ENCODE data around the gene OR5C1. TPM values are rescaled to one million over a fixed set of nuclear protein-coding genes. Genes with fewer than 3 reads are reported as not detected.

Gene OR5C1
- total RNA-seq, 1 donor from 2014 or later, result not detected

- Histone ChIP-seq H2AFZ (replicated peaks) (no peak overlapping the region), H3K27me3 (no peaks in the 10 kb centered on the region), H3K36me3 (peaks cover 10% of the 10 kb centered on the region), H3K27ac (no peak overlapping the region), H3F3A (ENCODE audit: low read depth) (no peaks in the 10 kb centered on the region), H3K4me1 (no peaks in the 10 kb centered on the region), H3K9ac (no peak overlapping the region), H3K4me2 (no peak overlapping the region), H4K20me1 (ENCODE audit: low read depth) (peaks cover 43% of the 10 kb centered on the region), H3K79me2 (ENCODE audit: low read depth) (peaks cover 22% of the 10 kb centered on the region), H3K9me3 (ENCODE audit: low read depth) (no peaks in the 10 kb centered on the region), H3K4me3 (no peak overlapping the region)
- H3K4me3 Mint-ChIP-seq, result no peak overlapping the region
- H3K27ac Mint-ChIP-seq, result no peak overlapping the region
- no peaks in the 10 kb centered on the region for H3K27me3 Mint-ChIP-seq (ENCODE audit: insufficient read depth, low read depth)
- TF ChIP-seq CTCF (IDR thresholded peaks at IDR 0.05) (no peak), EZH2 (IDR thresholded peaks at IDR 0.05) (no peak), EZH2phosphoT487 (IDR thresholded peaks at IDR 0.05) (no peak)
- no peaks in the 10 kb centered on the region for H3K9me3 Mint-ChIP-seq
- no peak for DNase-seq (ENCODE audit: low spot score)
- H3K36me3 Mint-ChIP-seq, result peaks cover 25% of the 10 kb centered on the region
- no peaks in the 10 kb centered on the region for H3K4me1 Mint-ChIP-seq
These were observed 31.7 kb downstream of the OR5C1 start for GRCh38 chr9:122820490-122820845.

GRCh38 chr9:122821278-122821943, 32.7 kb downstream of the OR5C1 start:
- Histone ChIP-seq H3K9me3 (ENCODE audit: low read depth) (no peaks in the 10 kb centered on the region), H3K27ac (no peak overlapping the region), H3K4me2 (no peak overlapping the region), H3K79me2 (ENCODE audit: low read depth) (peaks cover 32% of the 10 kb centered on the region), H3F3A (ENCODE audit: low read depth) (no peaks in the 10 kb centered on the region), H3K27me3 (no peaks in the 10 kb centered on the region), H3K4me3 (no peak overlapping the region), H3K4me1 (no peaks in the 10 kb centered on the region), H4K20me1 (ENCODE audit: low read depth) (peaks cover 46% of the 10 kb centered on the region), H2AFZ (replicated peaks) (no peak overlapping the region), H3K9ac (no peak overlapping the region), H3K36me3 (peaks cover 10% of the 10 kb centered on the region)
- H3K27me3 Mint-ChIP-seq (ENCODE audit: insufficient read depth, low read depth), result no peaks in the 10 kb centered on the region
- peaks cover 25% of the 10 kb centered on the region for H3K36me3 Mint-ChIP-seq
- no peak overlapping the region for H3K4me3 Mint-ChIP-seq
- H3K27ac Mint-ChIP-seq, result no peak overlapping the region
- H3K9me3 Mint-ChIP-seq, result no peaks in the 10 kb centered on the region
- DNase-seq (ENCODE audit: low spot score), result no peak
- TF ChIP-seq EZH2phosphoT487 (IDR thresholded peaks at IDR 0.05) (no peak), EZH2 (IDR thresholded peaks at IDR 0.05) (no peak), CTCF (IDR thresholded peaks at IDR 0.05) (no peak)
- H3K4me1 Mint-ChIP-seq, result no peaks in the 10 kb centered on the region

GRCh38 chr9:122822056-122822455, 33.3 kb downstream of the OR5C1 start:
- H2AFZ ChIP-seq (replicated peaks), result no peak overlapping the region
- H3K27me3 ChIP-seq, result no peaks in the 10 kb centered on the region
- H4K20me1 ChIP-seq (ENCODE audit: low read depth), result peaks cover 53% of the 10 kb centered on the region
- Mint-ChIP-seq H3K36me3 (peaks cover 25% of the 10 kb centered on the region), H3K4me3 (no peak overlapping the region), H3K27ac (no peak overlapping the region), H3K9me3 (no peaks in the 10 kb centered on the region), H3K27me3 (ENCODE audit: insufficient read depth, low read depth) (no peaks in the 10 kb centered on the region), H3K4me1 (peaks cover 6% of the 10 kb centered on the region)
- H3K4me3 ChIP-seq, result no peak overlapping the region
- H3F3A ChIP-seq (ENCODE audit: low read depth), result no peaks in the 10 kb centered on the region
- H3K79me2 ChIP-seq (ENCODE audit: low read depth), result peaks cover 38% of the 10 kb centered on the region
- H3K9me3 ChIP-seq (ENCODE audit: low read depth), result no peaks in the 10 kb centered on the region
- no peak overlapping the region for H3K27ac ChIP-seq
- no peak for DNase-seq (ENCODE audit: low spot score)
- peaks cover 6% of the 10 kb centered on the region for H3K4me1 ChIP-seq
- peaks cover 10% of the 10 kb centered on the region for H3K36me3 ChIP-seq
- H3K4me2 ChIP-seq, result no peak overlapping the region
- H3K9ac ChIP-seq, result no peak overlapping the region
- TF ChIP-seq CTCF (IDR thresholded peaks at IDR 0.05) (no peak), EZH2phosphoT487 (IDR thresholded peaks at IDR 0.05) (no peak), EZH2 (IDR thresholded peaks at IDR 0.05) (no peak)
